NCI-H2171 treated with DMSO at 0.1 percent for 48 hours (cell line): ENCODE measurements around the gene RBM44.
"Not testable (repeated sequence)": the region's sequence is repeated elsewhere in the genome, so short reads cannot be mapped to it uniquely, and the experiment has no call there.

Experiments used
- DNase-seq: peaks from one replicate; lab custom pipeline; 2025; lab: John Stamatoyannopoulos, UW

RBM44 gene

GRCh38 chr2:237848940-237849339, 50.4 kb downstream of the RBM44 start:
- not testable (repeated sequence) for DNase-seq

- DNase-seq = no peak
These were observed 55.7 kb downstream of the RBM44 start for GRCh38 chr2:237854295-237854694.

GRCh38 chr2:237857791-237858190, 59.2 kb downstream of the RBM44 start:
- no peak for DNase-seq

- DNase-seq = peak; percentile 61
These were observed 59.9 kb downstream of the RBM44 start for GRCh38 chr2:237858294-237859081.

- DNase-seq = no peak
These were observed 60.5 kb downstream of the RBM44 start for GRCh38 chr2:237859082-237859433.

GRCh38 chr2:237859533-237860272, 61.1 kb downstream of the RBM44 start, which contains the start of gene RAMP1:
Gene RAMP1 (plus strand): TSS chr2:237859623. CDS start chr2:237859676, 53 bp downstream.
- peak; percentile 47 for DNase-seq

- no peak for DNase-seq
These were observed 61.8 kb downstream of the RBM44 start for GRCh38 chr2:237860273-237860935.

GRCh38 chr2:237861875-237862527, 63.4 kb downstream of the RBM44 start:
- no peak for DNase-seq

- DNase-seq = no peak
These were observed 63.9 kb downstream of the RBM44 start for GRCh38 chr2:237862528-237862895.

- no peak for DNase-seq
These were observed 64.5 kb downstream of the RBM44 start for GRCh38 chr2:237863102-237863511.

GRCh38 chr2:237863689-237864443, 65.3 kb downstream of the RBM44 start:
- no peak for DNase-seq

- DNase-seq = no peak
These were observed 65.9 kb downstream of the RBM44 start for GRCh38 chr2:237864444-237864931.

- no peak for DNase-seq
These were observed 66.5 kb downstream of the RBM44 start for GRCh38 chr2:237864940-237865622.

- DNase-seq = no peak
These were observed 67.1 kb downstream of the RBM44 start for GRCh38 chr2:237865623-237866041.

- no peak for DNase-seq
These were observed 67.6 kb downstream of the RBM44 start for GRCh38 chr2:237866101-237866621.

- DNase-seq = no peak
These were observed 68.9 kb downstream of the RBM44 start for GRCh38 chr2:237867465-237867864.

- not testable (repeated sequence) for DNase-seq
These were observed 69.5 kb downstream of the RBM44 start for GRCh38 chr2:237868074-237868473.

GRCh38 chr2:237868631-237869342, 70.2 kb downstream of the RBM44 start:
- no peak for DNase-seq

- DNase-seq = no peak
These were observed 70.9 kb downstream of the RBM44 start for GRCh38 chr2:237869343-237870102.
